ENCODE results near the gene B3GLCT. TPM values are rescaled to one million over a fixed set of nuclear protein-coding genes. Genes with fewer than 3 reads are reported as not detected.

Gene B3GLCT
- total and polyA plus RNA-seq, 2 of the 13 experiments (the other 11 are each of a cell fraction or from before 2014, with no cell fraction given), result 2.0 to 7.1 TPM

DNA sequence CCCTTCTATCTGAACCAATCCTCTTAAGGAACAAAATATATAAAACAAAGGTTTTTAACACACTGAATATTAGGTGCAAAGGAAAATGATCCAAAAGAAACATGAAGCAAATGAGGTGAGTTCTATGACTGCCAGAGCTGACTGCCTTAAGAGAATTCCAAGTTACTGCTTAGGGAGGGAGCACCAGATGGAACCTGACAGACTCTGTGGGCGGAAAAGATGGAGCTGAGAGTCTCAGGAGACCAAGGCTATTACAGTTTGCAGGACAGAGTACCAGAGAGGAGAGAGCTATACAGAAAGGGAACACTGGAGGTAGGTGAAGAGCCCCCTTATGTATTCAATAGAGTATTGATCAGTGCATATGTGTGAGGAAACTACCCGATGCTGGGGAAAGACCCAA, 87.2 kb downstream of the B3GLCT start:
- Histone ChIP-seq H3K4me2 (ENCODE audit: low read depth, low read length) (no peak overlapping the region), H2AFZ (ENCODE audit: low read length) (no peak overlapping the region), H3K27ac (ENCODE audit: extremely low read length, insufficient read depth, low read length) (no peak overlapping the region), H3K9ac (ENCODE audit: insufficient read depth, low read depth, low read length) (no peak overlapping the region), H3K4me3 (replicated peaks in 1 of 3; ENCODE audit: insufficient read depth in 1 of 3, low read depth in 2 of 3, low read length in 3 of 3) (no peak overlapping the region), H3K36me3 (replicated peaks in 1 of 2; ENCODE audit: control insufficient read depth in 1 of 2, insufficient read depth in 2 of 2, low read length in 2 of 2) (peaks cover 0 to 1% of the 10 kb centered on the region in 2 experiments; a peak in 1 of 5 replicates), H3K27me3 (ENCODE audit: control insufficient read depth in 1 of 2, insufficient read depth in 2 of 2, low read length in 2 of 2) (no peaks in the 10 kb centered on the region), H3K79me2 (ENCODE audit: insufficient read depth, low read length) (no peaks in the 10 kb centered on the region), H4K20me1 (ENCODE audit: insufficient read depth, low read length) (no peaks in the 10 kb centered on the region), H3K9me3 (ENCODE audit: low read length) (peaks cover 6% of the 10 kb centered on the region; the same call in 1 of the 2 replicates), H3K4me1 (ENCODE audit: insufficient read depth, low read length) (no peaks in the 10 kb centered on the region)
- BruUV-seq (replicated peaks), result no TSS peak
- POLR2A ChIA-PET, result no interaction called here
- in situ Hi-C loops (cut with HindIII; ENCODE audit: extremely low pct_ligation_motif_present, low pct_unique_long_range_greater_than_20kb) (no loop called here), intact Hi-C loops (cut with micrococcal nuclease; ENCODE audit: unreplicated experiment) (no loop called here)
- ATAC-seq, result no peak
- 94% methylated on average over 2 of the region's 2 CpGs for WGBS (ENCODE audit: low lambda C conversion rate)
- CTCF ChIA-PET (ENCODE audit: low intra/inter-chr PET ratio, low total read pairs), result no interaction called here
- TF ChIP-seq ZNF256 (CRISPR knock-in tag; conservative IDR thresholded peaks at IDR 0.05) (no peak), HMG20B (CRISPR knock-in tag; conservative IDR thresholded peaks at IDR 0.05) (no peak), PTBP1 (IDR thresholded peaks at IDR 0.05; ENCODE audit: low read depth, low read length, poor library complexity, severe bottlenecking) (no peak), ZMAT5 (CRISPR knock-in tag; IDR thresholded peaks at IDR 0.05; ENCODE audit: borderline replicate concordance, low read depth) (no peak), ZNF761 (CRISPR knock-in tag; conservative IDR thresholded peaks at IDR 0.05) (no peak), GLMP (CRISPR knock-in tag; IDR thresholded peaks at IDR 0.05; ENCODE audit: borderline replicate concordance) (no peak), TBX2 (CRISPR knock-in tag; IDR thresholded peaks at IDR 0.05; ENCODE audit: borderline replicate concordance) (no peak), PPARG (CRISPR knock-in tag; conservative IDR thresholded peaks at IDR 0.05) (no peak), ZNF20 (CRISPR knock-in tag; IDR thresholded peaks at IDR 0.05) (no peak), MYC (CRISPR knock-in tag; IDR thresholded peaks at IDR 0.05; ENCODE audit: borderline replicate concordance) (no peak), ZNF615 (CRISPR knock-in tag; IDR thresholded peaks at IDR 0.05; ENCODE audit: borderline replicate concordance) (no peak), ZNF552 (CRISPR knock-in tag; IDR thresholded peaks at IDR 0.05; ENCODE audit: borderline replicate concordance) (no peak), CHCHD3 (CRISPR knock-in tag; IDR thresholded peaks at IDR 0.05) (no peak), KDM2A (CRISPR knock-in tag; IDR thresholded peaks at IDR 0.05; ENCODE audit: borderline replicate concordance, low read depth) (no peak), ZNF766 (CRISPR knock-in tag; IDR thresholded peaks at IDR 0.05; ENCODE audit: borderline replicate concordance) (no peak), RAD21 (CRISPR knock-in tag; IDR thresholded peaks at IDR 0.05) (no peak), RFX5 (IDR thresholded peaks at IDR 0.05; ENCODE audit: low read depth, low read length) (no peak)
- FAIRE-seq, result no peak
- DNase-seq (ENCODE audit: low spot score), result no peak
